ENCODE results near the gene KCNE1.
A peak's percentile ranks its signal among the peaks of the same experiment; 100 is the strongest.

Gene KCNE1

GRCh38 chr21:34548781-34549376 lies 36.9 kb upstream of the KCNE1 start:
- Mint-ChIP-seq H3K4me1 (peaks cover 18% of the 10 kb centered on the region), H3K27ac (no peak overlapping the region), H3K27me3 (ENCODE audit: low read depth) (no peaks in the 10 kb centered on the region), H3K9me3 (no peaks in the 10 kb centered on the region), H3K4me3 (no peak overlapping the region), H3K36me3 (ENCODE audit: low read depth) (no peaks in the 10 kb centered on the region)
- TF ChIP-seq CTCF (IDR thresholded peaks at IDR 0.05; ENCODE audit: unreplicated experiment in 3 of 3), result no peak

GRCh38 chr21:34546542-34546941 lies 34.5 kb upstream of the KCNE1 start:
- no peaks in the 10 kb centered on the region for H3K36me3 Mint-ChIP-seq (ENCODE audit: low read depth)
- peaks cover 12% of the 10 kb centered on the region for H3K4me1 Mint-ChIP-seq
- no peak for TF ChIP-seq CTCF (IDR thresholded peaks at IDR 0.05; ENCODE audit: unreplicated experiment in 3 of 3)
- H3K27me3 Mint-ChIP-seq (ENCODE audit: low read depth), result no peaks in the 10 kb centered on the region
- peaks cover 8% of the 10 kb centered on the region for H3K9me3 Mint-ChIP-seq
- H3K27ac Mint-ChIP-seq, result peak overlapping the region in 2 of 3 experiments; percentile 10 to 55
- no peak overlapping the region for H3K4me3 Mint-ChIP-seq

- Mint-ChIP-seq H3K36me3 (ENCODE audit: low read depth) (no peaks in the 10 kb centered on the region), H3K4me1 (peaks cover 12% of the 10 kb centered on the region), H3K4me3 (peak overlapping the region in 1 of 3 experiments; percentile 55), H3K27me3 (ENCODE audit: low read depth) (no peaks in the 10 kb centered on the region), H3K27ac (peak overlapping the region; percentile 70 to 82 (median 73)), H3K9me3 (peaks cover 8% of the 10 kb centered on the region)
- no peak for TF ChIP-seq CTCF (IDR thresholded peaks at IDR 0.05; ENCODE audit: unreplicated experiment in 3 of 3)
Observed at GRCh38 chr21:34545079-34545884, 33.3 kb upstream of the KCNE1 start.

GRCh38 chr21:34544032-34544496 lies 32.1 kb upstream of the KCNE1 start:
- Mint-ChIP-seq H3K9me3 (peaks cover 8% of the 10 kb centered on the region), H3K27me3 (ENCODE audit: low read depth) (no peaks in the 10 kb centered on the region), H3K27ac (no peak overlapping the region), H3K36me3 (ENCODE audit: low read depth) (no peaks in the 10 kb centered on the region), H3K4me3 (no peak overlapping the region), H3K4me1 (peaks cover 12% of the 10 kb centered on the region)
- TF ChIP-seq CTCF (IDR thresholded peaks at IDR 0.05; ENCODE audit: unreplicated experiment in 3 of 3), result peak; percentile 27 to 47 (median 35)

- no peak overlapping the region for H3K4me3 Mint-ChIP-seq
- no peak for TF ChIP-seq CTCF (IDR thresholded peaks at IDR 0.05; ENCODE audit: unreplicated experiment in 3 of 3)
- peaks cover 8% of the 10 kb centered on the region for H3K9me3 Mint-ChIP-seq
- no peaks in the 10 kb centered on the region for H3K27me3 Mint-ChIP-seq (ENCODE audit: low read depth)
- H3K36me3 Mint-ChIP-seq (ENCODE audit: low read depth), result no peaks in the 10 kb centered on the region
- H3K4me1 Mint-ChIP-seq, result peaks cover 12% of the 10 kb centered on the region
- H3K27ac Mint-ChIP-seq, result no peak overlapping the region
Observed at GRCh38 chr21:34543017-34543416, 31.0 kb upstream of the KCNE1 start.
